ENCODE results near the gene EPHA1.

The EPHA1 gene

GRCh38 chr7:143408686-143409561 lies at the start of gene EPHA1:
EPHA1 (minus strand) TSS chr7:143408856; CDS start chr7:143408805, 51 bp downstream.
- DNase-seq (ENCODE audit: low spot score) = no peak

- DNase-seq (ENCODE audit: low spot score) = no peak
These were observed 49.6 kb upstream of the EPHA1 start for GRCh38 chr7:143458263-143458662.

- no peak for DNase-seq (ENCODE audit: low spot score)
These were observed 48.5 kb upstream of the EPHA1 start for GRCh38 chr7:143456992-143457793.

GRCh38 chr7:143455942-143456341 lies 47.3 kb upstream of the EPHA1 start:
- no peak for DNase-seq (ENCODE audit: low spot score)

GRCh38 chr7:143455491-143455890 lies 46.8 kb upstream of the EPHA1 start:
- no peak for DNase-seq (ENCODE audit: low spot score)

GRCh38 chr7:143454091-143454680 lies 45.5 kb upstream of the EPHA1 start:
- DNase-seq (ENCODE audit: low spot score) = no peak

GRCh38 chr7:143452495-143452894 lies 43.8 kb upstream of the EPHA1 start:
- no peak for DNase-seq (ENCODE audit: low spot score)

GRCh38 chr7:143451746-143452145 lies 43.1 kb upstream of the EPHA1 start:
- DNase-seq (ENCODE audit: low spot score) = no peak

- DNase-seq (ENCODE audit: low spot score) = no peak
These were observed 42.5 kb upstream of the EPHA1 start for GRCh38 chr7:143451122-143451521.

GRCh38 chr7:143449793-143450192 lies 41.1 kb upstream of the EPHA1 start:
- no peak for DNase-seq (ENCODE audit: low spot score)

GRCh38 chr7:143448429-143448828 lies 39.8 kb upstream of the EPHA1 start:
- DNase-seq (ENCODE audit: low spot score) = no peak

- no peak for DNase-seq (ENCODE audit: low spot score)
These were observed 38.8 kb upstream of the EPHA1 start for GRCh38 chr7:143447466-143447865.

GRCh38 chr7:143444785-143445184 lies 36.1 kb upstream of the EPHA1 start:
- no peak for DNase-seq (ENCODE audit: low spot score)

- no peak for DNase-seq (ENCODE audit: low spot score)
These were observed 35.6 kb upstream of the EPHA1 start for GRCh38 chr7:143444063-143444782.

- DNase-seq (ENCODE audit: low spot score) = no peak
These were observed 34.5 kb upstream of the EPHA1 start, which contains the start of gene TAS2R60 for GRCh38 chr7:143443153-143443552. TAS2R60 (plus strand) TSS chr7:143443453; CDS start chr7:143443453, 0 bp downstream.

- DNase-seq (ENCODE audit: low spot score) = no peak
These were observed 31.2 kb upstream of the EPHA1 start for GRCh38 chr7:143439866-143440265.

GRCh38 chr7:143437578-143437977 lies 28.9 kb upstream of the EPHA1 start:
- DNase-seq (ENCODE audit: low spot score) = no peak

- no peak for DNase-seq (ENCODE audit: low spot score)
These were observed 27.8 kb upstream of the EPHA1 start for GRCh38 chr7:143436325-143436946.

- DNase-seq (ENCODE audit: low spot score) = no peak
These were observed 26.6 kb upstream of the EPHA1 start for GRCh38 chr7:143435266-143435665.

GRCh38 chr7:143434660-143435059 lies 26.0 kb upstream of the EPHA1 start:
- DNase-seq (ENCODE audit: low spot score) = no peak

GRCh38 chr7:143433759-143434158 lies 25.1 kb upstream of the EPHA1 start:
- no peak for DNase-seq (ENCODE audit: low spot score)
